HCT116 (cell line): Measurements from ENCODE around the gene TRIM66. TPM values are rescaled to one million over a fixed set of nuclear protein-coding genes. Genes with fewer than 3 reads are reported as not detected.

ENCODE experiments used
- ATAC-seq: fragments of 200-7000 bp; cut with Tn5 transposase; 2 replicates; pipeline ENCODE4 v1.9.1; 2020; ENCODE audit warnings: mild to moderate bottlenecking, moderate library complexity
- BruUV-seq: library from RNA; stranded (reverse); fragments of 400-500 nt; replicated peaks from 2 replicates; lab custom pipeline; 2021; lab: Mats Ljungman, UMichigan
- CTCF ChIA-PET: fragments of 300-600 bp; sonication (Branson Sonifier 250); formaldehyde crosslinking; loops from one replicate; lab custom pipeline; 2021; ENCODE audit warnings: antibody characterized with exemption; lab: Charles Lee
- POLR2A ChIA-PET: fragments of 300-600, 350-600 bp; sonication (Branson Sonifier 250); formaldehyde crosslinking; loops from one replicate; lab custom pipeline; 2021; ENCODE audit warnings: antibody characterized with exemption; lab: Charles Lee
- RAD21 ChIA-PET, 2 experiments: fragments of 300-600 bp; sonication (Branson Sonifier 250); formaldehyde crosslinking; loops; one replicate each; lab custom pipeline; 2023; ENCODE audit warnings: low total read pairs in 2 of 2; ENCODE audit not compliant: uncharacterized antibody in 2 of 2, unreplicated experiment in 2 of 2, low non-redundant PET in 1 of 2; lab: Charles Lee
- DNase-seq: peaks from one replicate; pipeline ENCODE4 v3.0.0-alpha.2; 2010; ENCODE audit warnings: low read depth, low spot score
- H2AFZ ChIP-seq: fragments of 200-600 bp; shearing (Covaris generic), sonication (generic); 2 replicates; pipeline ENCODE4 v1.6.1; 2017; ENCODE audit warnings: low read depth, mixed run types, mixed read lengths, antibody characterized with exemption, low read length; ENCODE audit not compliant: poor library complexity, severe bottlenecking
- H3K27ac ChIP-seq: 2 replicates; pipeline ENCODE4 v1.5.1; 2012; ENCODE audit warnings: low read depth, low read length
- H3K27me3 ChIP-seq: fragments of 200-600 bp; sonication (generic); 2 replicates; pipeline ENCODE4 v1.6.1; 2016; ENCODE audit warnings: mixed run types, low read length, mixed read lengths; ENCODE audit not compliant: insufficient read depth
- H3K36me3 ChIP-seq, 2 experiments: fragments of 200-500 bp in 1 of 2; fragments of 200-600 bp in 1 of 2; sonication (Bioruptor generic) in 1 of 2; sonication (generic) in 1 of 2; 2 replicates each; pipeline versions ENCODE4 v1.5.1 to v1.6.1; 2014 to 2016; ENCODE audit warnings: low read length in 2 of 2, inconsistent platforms in 1 of 2, mixed read lengths in 1 of 2, mixed run types in 1 of 2; ENCODE audit not compliant: insufficient read depth in 2 of 2, control insufficient read depth in 1 of 2
- H3K4me1 ChIP-seq, 2 experiments: fragments of 200-600 bp in 1 of 2; sonication (generic) in 1 of 2; 2 replicates each; pipeline versions ENCODE4 v1.5.1 to v1.6.1; 2012 to 2017; ENCODE audit warnings: low read length in 2 of 2, inconsistent platforms in 1 of 2, mild to moderate bottlenecking in 1 of 2, mixed read lengths in 1 of 2, mixed run types in 1 of 2, moderate library complexity in 1 of 2; ENCODE audit not compliant: insufficient read depth in 2 of 2, control insufficient read depth in 1 of 2
- H3K4me2 ChIP-seq: fragments of 200-600 bp; sonication (generic); 2 replicates; pipeline ENCODE4 v1.6.1; 2017; ENCODE audit warnings: mixed run types, low read length, mixed read lengths
- H3K4me3 ChIP-seq, 2 experiments: fragments of 200-600 bp in 1 of 2; sonication (generic) in 1 of 2; replicated peaks in 1 of 2; 2 replicates each; pipeline ENCODE4 v1.5.1; 2011 to 2016; ENCODE audit warnings: low read length in 2 of 2, control low read depth in 1 of 2, low read depth in 1 of 2, mild to moderate bottlenecking in 1 of 2, mixed read lengths in 1 of 2, mixed run types in 1 of 2
- H3K79me2 ChIP-seq: fragments of 200-600 bp; sonication (generic); 2 replicates; pipeline ENCODE4 v1.6.1; 2017; ENCODE audit warnings: mild to moderate bottlenecking, mixed run types, low read length, moderate library complexity, mixed read lengths; ENCODE audit not compliant: insufficient read depth
- H3K9ac ChIP-seq: fragments of 200-600 bp; sonication (generic); 2 replicates; pipeline ENCODE4 v1.6.1; 2016; ENCODE audit warnings: low read length, mixed read lengths
- H3K9me2 ChIP-seq: fragments of 200-600 bp; sonication (generic), shearing (Covaris generic); 2 replicates; pipeline ENCODE4 v1.6.1; 2017; ENCODE audit warnings: mixed run types, mild to moderate bottlenecking, moderate library complexity; ENCODE audit not compliant: insufficient read depth
- H3K9me3 ChIP-seq, 2 experiments: fragments of 200-500 bp in 1 of 2; fragments of 200-600 bp in 1 of 2; sonication (Bioruptor generic) in 1 of 2; sonication (generic) in 1 of 2; 2 replicates each; pipeline ENCODE4 v1.6.1; 2014 to 2017; ENCODE audit warnings: low read length in 2 of 2, mixed read lengths in 2 of 2, inconsistent platforms in 1 of 2, low read depth in 1 of 2, mild to moderate bottlenecking in 1 of 2, mixed run types in 1 of 2, moderate library complexity in 1 of 2; ENCODE audit not compliant: control insufficient read depth in 1 of 2, insufficient read depth in 1 of 2
- H4K20me1 ChIP-seq: fragments of 200-600 bp; sonication (generic), shearing (Covaris generic); 2 replicates; pipeline ENCODE4 v1.6.1; 2017; ENCODE audit warnings: mixed run types, mild to moderate bottlenecking, moderate library complexity; ENCODE audit not compliant: insufficient read depth
- CEBPB ChIP-seq: IDR thresholded peaks from 2 replicates; pipeline ENCODE4 v1.6.1; 2012; ENCODE audit warnings: low read depth
- CTCF ChIP-seq, 3 experiments: fragments of 200-600 bp in 1 of 3; sonication (generic) in 1 of 3; IDR thresholded peaks in 2 of 3; conservative IDR thresholded peaks in 1 of 3; 2 replicates each; pipeline ENCODE4 v1.5.1; 2012 to 2017; ENCODE audit warnings: low read depth in 2 of 3, low read length in 2 of 3, antibody characterized with exemption in 1 of 3, borderline replicate concordance in 1 of 3, control low read depth in 1 of 3, mild to moderate bottlenecking in 1 of 3, mixed read lengths in 1 of 3, mixed run types in 1 of 3, moderate library complexity in 1 of 3; ENCODE audit not compliant: insufficient read depth in 1 of 3
- ELF1 ChIP-seq: IDR thresholded peaks from 2 replicates; pipeline ENCODE4 v1.6.1; 2012; ENCODE audit warnings: low read depth, borderline replicate concordance
- EZH2 ChIP-seq: fragments of 200-600 bp; sonication (generic); IDR thresholded peaks from 2 replicates; pipeline ENCODE4 v1.6.1; 2017; ENCODE audit warnings: antibody characterized with exemption, mixed run types
- FOSL1 ChIP-seq: IDR thresholded peaks from 2 replicates; pipeline ENCODE4 v1.6.1; 2012; ENCODE audit warnings: low read depth
- JUND ChIP-seq: IDR thresholded peaks from 2 replicates; pipeline ENCODE4 v1.6.1; 2012
- POLR2AphosphoS5 ChIP-seq: IDR thresholded peaks from 2 replicates; pipeline ENCODE4 v1.6.1; 2011; ENCODE audit warnings: mild to moderate bottlenecking, low read depth, low read length, moderate library complexity
- REST ChIP-seq: IDR thresholded peaks from 2 replicates; pipeline ENCODE4 v1.6.1; 2012; ENCODE audit warnings: low read depth
- SIN3A ChIP-seq: IDR thresholded peaks from 2 replicates; pipeline ENCODE4 v1.6.1; 2012; ENCODE audit warnings: low read depth
- SP1 ChIP-seq: IDR thresholded peaks from 2 replicates; pipeline ENCODE4 v1.6.1; 2012; ENCODE audit warnings: low read depth
- SRF ChIP-seq: IDR thresholded peaks from 2 replicates; pipeline ENCODE4 v1.6.1; 2012; ENCODE audit warnings: low read depth
- YY1 ChIP-seq: IDR thresholded peaks from 2 replicates; pipeline ENCODE4 v1.6.1; 2011; ENCODE audit warnings: low read length, low read depth, moderate library complexity, mild to moderate bottlenecking; ENCODE audit not compliant: insufficient replicate concordance; ENCODE audit errors: extremely low read depth
- ZBTB33 ChIP-seq: IDR thresholded peaks from 2 replicates; pipeline ENCODE4 v1.6.1; 2011; ENCODE audit warnings: mild to moderate bottlenecking, low read length, moderate library complexity; ENCODE audit not compliant: insufficient replicate concordance; ENCODE audit errors: extremely low read depth
- ZFX ChIP-seq: fragments of 450-650 bp; IDR thresholded peaks from 2 replicates; pipeline ENCODE4 v1.6.1; 2017
- ZNF274 ChIP-seq: fragments of 200-500 bp; sonication (Bioruptor generic); IDR thresholded peaks from 2 replicates; pipeline ENCODE4 v1.6.1; 2014; ENCODE audit warnings: mild to moderate bottlenecking, low read depth, low read length, inconsistent platforms
- intact Hi-C: fragments of 100-400 bp; cut with micrococcal nuclease; formaldehyde crosslinking; loops from 2 replicates; pipeline ENCODE4 v1.10.0; 2022
- total RNA-seq: library from RNA; stranded (reverse); gene quantifications from one replicate; pipeline ENCODE4 v1.2.1, GENCODE V29; 2021; ENCODE audit not compliant: unreplicated experiment

Gene TRIM66
- total RNA-seq, 1 experiment from 2014 or later = 24.8 TPM

- Histone ChIP-seq H3K9me2 (no peaks in the 10 kb centered on the region), H2AFZ (no peak overlapping the region), H4K20me1 (no peaks in the 10 kb centered on the region; the same call in 1 of the 2 replicates), H3K4me2 (no peak overlapping the region), H3K9ac (no peak overlapping the region), H3K27ac (no peak overlapping the region), H3K36me3 (no peaks in the 10 kb centered on the region), H3K9me3 (no peaks in the 10 kb centered on the region), H3K4me3 (no peak overlapping the region), H3K27me3 (no peaks in the 10 kb centered on the region), H3K79me2 (no peaks in the 10 kb centered on the region), H3K4me1 (no peaks in the 10 kb centered on the region)
- TF ChIP-seq YY1 (no peak), SRF (no peak), ELF1 (no peak), CEBPB (no peak), EZH2 (no peak), REST (no peak), FOSL1 (no peak), POLR2AphosphoS5 (no peak), CTCF (IDR thresholded peaks at IDR 0.05 in 2 of 3, conservative IDR thresholded peaks at IDR 0.05 in 1 of 3; ENCODE audit: borderline replicate concordance in 1 of 3, insufficient read depth in 1 of 3, low read depth in 2 of 3, low read length in 2 of 3) (no peak), JUND (no peak), ZNF274 (no peak), ZFX (no peak), SIN3A (no peak), SP1 (no peak), ZBTB33 (no peak)
- BruUV-seq = no TSS peak
- no peak for ATAC-seq
- RAD21 ChIA-PET = no interaction called here
- intact Hi-C loops = no loop called here
- POLR2A ChIA-PET = no interaction called here
- CTCF ChIA-PET = no interaction called here
- no peak for DNase-seq
These were observed 95.7 kb downstream of the TRIM66 start for GRCh38 chr11:8586805-8587204.
